Nephron (organoid): ENCODE results near the gene VPS45.
A peak's percentile ranks its signal among the peaks of the same experiment; 100 is the strongest.

Experiments used
- H3K27ac Mint-ChIP-seq, 3 experiments: 2 replicates each; pipeline ENCODE4 v1.8.0; 2020; ENCODE audit warnings: mixed read lengths in 3 of 3, mild to moderate bottlenecking in 2 of 3, moderate library complexity in 1 of 3
- H3K27me3 Mint-ChIP-seq: 2 replicates; pipeline ENCODE4 v1.8.0; 2021; ENCODE audit warnings: low read depth, mild to moderate bottlenecking, moderate library complexity, mixed read lengths
- H3K36me3 Mint-ChIP-seq: 2 replicates; pipeline ENCODE4 v1.8.0; 2020; ENCODE audit warnings: low read depth, mixed read lengths
- H3K4me1 Mint-ChIP-seq: 2 replicates; pipeline ENCODE4 v1.8.0; 2020; ENCODE audit warnings: mixed read lengths
- H3K4me3 Mint-ChIP-seq, 3 experiments: 2 replicates each; pipeline ENCODE4 v1.8.0; 2020; ENCODE audit warnings: mild to moderate bottlenecking in 3 of 3, mixed read lengths in 3 of 3, moderate library complexity in 2 of 3
- H3K9me3 Mint-ChIP-seq: 2 replicates; pipeline ENCODE4 v1.8.0; 2020; ENCODE audit warnings: mixed read lengths
- CTCF ChIP-seq, 3 experiments: fragments of 200-600 bp; sonication (generic); IDR thresholded peaks; one replicate each; pipeline ENCODE4 v1.5.0; 2021; ENCODE audit warnings: antibody characterized with exemption in 3 of 3; ENCODE audit not compliant: unreplicated experiment in 3 of 3

VPS45 gene

GRCh38 chr1:150067184-150068108 lies at the start of gene VPS45:
TSS of gene VPS45 (plus strand) at chr1:150067776. CDS start at chr1:150067858, 82 bp downstream.
- Mint-ChIP-seq H3K36me3 (peaks cover 14% of the 10 kb centered on the region), H3K9me3 (no peaks in the 10 kb centered on the region), H3K27ac (peak within 1 kb of the TSS; percentile 98 to 100 (median 99)), H3K27me3 (no peaks in the 10 kb centered on the region), H3K4me1 (peaks cover 38% of the 10 kb centered on the region), H3K4me3 (peak within 1 kb of the TSS; percentile 92 to 99 (median 96))
- no peak for TF ChIP-seq CTCF (IDR thresholded peaks at IDR 0.05; ENCODE audit: unreplicated experiment in 3 of 3)

GRCh38 chr1:150018165-150018564 lies 49.4 kb upstream of the VPS45 start:
- Mint-ChIP-seq H3K4me1 (peaks cover 8% of the 10 kb centered on the region), H3K27ac (no peak overlapping the region), H3K9me3 (no peaks in the 10 kb centered on the region), H3K36me3 (no peaks in the 10 kb centered on the region), H3K4me3 (no peak overlapping the region), H3K27me3 (no peaks in the 10 kb centered on the region)
- no peak for TF ChIP-seq CTCF (IDR thresholded peaks at IDR 0.05; ENCODE audit: unreplicated experiment in 3 of 3)

GRCh38 chr1:150020711-150021110 lies 46.9 kb upstream of the VPS45 start:
- Mint-ChIP-seq H3K9me3 (no peaks in the 10 kb centered on the region), H3K4me3 (no peak overlapping the region), H3K27me3 (no peaks in the 10 kb centered on the region), H3K36me3 (no peaks in the 10 kb centered on the region), H3K27ac (peak overlapping the region; percentile 23 to 70 (median 35)), H3K4me1 (peaks cover 8% of the 10 kb centered on the region)
- no peak for TF ChIP-seq CTCF (IDR thresholded peaks at IDR 0.05; ENCODE audit: unreplicated experiment in 3 of 3)

- no peaks in the 10 kb centered on the region for H3K9me3 Mint-ChIP-seq
- H3K36me3 Mint-ChIP-seq, result no peaks in the 10 kb centered on the region
- no peak for TF ChIP-seq CTCF (IDR thresholded peaks at IDR 0.05; ENCODE audit: unreplicated experiment in 3 of 3)
- H3K4me1 Mint-ChIP-seq, result peaks cover 8% of the 10 kb centered on the region
- no peak overlapping the region for H3K4me3 Mint-ChIP-seq
- H3K27ac Mint-ChIP-seq, result peak overlapping the region; percentile 23 to 70 (median 35)
- H3K27me3 Mint-ChIP-seq, result no peaks in the 10 kb centered on the region
Measured at GRCh38 chr1:150021191-150021694, 46.3 kb upstream of the VPS45 start.

- TF ChIP-seq CTCF (IDR thresholded peaks at IDR 0.05; ENCODE audit: unreplicated experiment in 3 of 3), result no peak
- Mint-ChIP-seq H3K27ac (peak overlapping the region in 1 of 3 experiments; percentile 71), H3K27me3 (no peaks in the 10 kb centered on the region), H3K9me3 (no peaks in the 10 kb centered on the region), H3K36me3 (no peaks in the 10 kb centered on the region), H3K4me3 (no peak overlapping the region), H3K4me1 (peaks cover 8% of the 10 kb centered on the region)
Measured at GRCh38 chr1:150022357-150022756, 45.2 kb upstream of the VPS45 start.
